GM19351 (cell line): ENCODE measurements around the gene CDX1.
A peak's percentile ranks its signal among the peaks of the same experiment; 100 is the strongest.

Source experiments
- ATAC-seq: cut with Tn5 transposase; IDR thresholded peaks from one replicate; pipeline ENCODE4 v1.9.1; 2021; ENCODE audit warnings: mild to moderate bottlenecking, moderate library complexity; ENCODE audit not compliant: unreplicated experiment

Gene CDX1

GRCh38 chr5:150161242-150162141, 5.1 kb upstream of the CDX1 start:
- peak; percentile 80 for ATAC-seq

GRCh38 chr5:150162142-150162513, 4.5 kb upstream of the CDX1 start:
- ATAC-seq, result no peak

GRCh38 chr5:150163035-150163434, 3.5 kb upstream of the CDX1 start:
- no peak for ATAC-seq

- no peak for ATAC-seq
Observed at GRCh38 chr5:150163547-150164059, 3.0 kb upstream of the CDX1 start.

- ATAC-seq, result no peak
Observed at GRCh38 chr5:150164211-150164980, 2.2 kb upstream of the CDX1 start.

GRCh38 chr5:150166037-150166649, 435 bp upstream of the CDX1 start:
- ATAC-seq, result no peak

GRCh38 chr5:150167512-150167850, 903 bp downstream of the CDX1 start:
- ATAC-seq, result no peak

- no peak for ATAC-seq
Observed at GRCh38 chr5:150167908-150168307, 1.3 kb downstream of the CDX1 start.

- ATAC-seq, result no peak
Observed at GRCh38 chr5:150168864-150169263, 2.3 kb downstream of the CDX1 start.

- ATAC-seq, result no peak
Observed at GRCh38 chr5:150172145-150172544, 5.6 kb downstream of the CDX1 start.

- no peak for ATAC-seq
Observed at GRCh38 chr5:150172556-150172955, 6.0 kb downstream of the CDX1 start.

- no peak for ATAC-seq
Observed at GRCh38 chr5:150173161-150173560, 6.6 kb downstream of the CDX1 start.

GRCh38 chr5:150174285-150174684, 7.7 kb downstream of the CDX1 start:
- no peak for ATAC-seq

GRCh38 chr5:150175076-150175475, 8.5 kb downstream of the CDX1 start:
- no peak for ATAC-seq

GRCh38 chr5:150175536-150175935, 9.0 kb downstream of the CDX1 start:
- no peak for ATAC-seq

GRCh38 chr5:150176745-150177477, 10.3 kb downstream of the CDX1 start:
- ATAC-seq, result no peak

- no peak for ATAC-seq
Observed at GRCh38 chr5:150177721-150178120, 11.1 kb downstream of the CDX1 start.

GRCh38 chr5:150178262-150178661, 11.7 kb downstream of the CDX1 start:
- no peak for ATAC-seq

- no peak for ATAC-seq
Observed at GRCh38 chr5:150179019-150179620, 12.5 kb downstream of the CDX1 start.

GRCh38 chr5:150180241-150181026, 13.9 kb downstream of the CDX1 start:
- no peak for ATAC-seq
